ENCODE measurements around the gene GLRA3. TPM values are rescaled to one million over a fixed set of nuclear protein-coding genes. Genes with fewer than 3 reads are reported as not detected.

The GLRA3 gene
- total and polyA plus RNA-seq, 9 donors: not detected

- intact Hi-C loops (cut with DNase I): no loop called here
- Histone ChIP-seq H3K9me3 (no peaks in the 10 kb centered on the region), H3K36me3 (no peaks in the 10 kb centered on the region), H3K4me3 (no peak overlapping the region), H3K27ac (no peak overlapping the region), H3K4me1 (ENCODE audit: insufficient read depth) (no peaks in the 10 kb centered on the region), H3K27me3 (no peaks in the 10 kb centered on the region)
- 10 to 42% (median 28%) methylated on average over 2 of the region's 2 CpGs for WGBS, 3 donors
- no peak for DNase-seq
- no peak for TF ChIP-seq POLR2A (IDR thresholded peaks at IDR 0.05)
- TF ChIP-seq CTCF (IDR thresholded peaks at IDR 0.05): no peak
- no peak for TF ChIP-seq EP300 (IDR thresholded peaks at IDR 0.05)
These were observed 41.3 kb upstream of the GLRA3 start for GRCh38 chr4:174870311-174870710.

DNA sequence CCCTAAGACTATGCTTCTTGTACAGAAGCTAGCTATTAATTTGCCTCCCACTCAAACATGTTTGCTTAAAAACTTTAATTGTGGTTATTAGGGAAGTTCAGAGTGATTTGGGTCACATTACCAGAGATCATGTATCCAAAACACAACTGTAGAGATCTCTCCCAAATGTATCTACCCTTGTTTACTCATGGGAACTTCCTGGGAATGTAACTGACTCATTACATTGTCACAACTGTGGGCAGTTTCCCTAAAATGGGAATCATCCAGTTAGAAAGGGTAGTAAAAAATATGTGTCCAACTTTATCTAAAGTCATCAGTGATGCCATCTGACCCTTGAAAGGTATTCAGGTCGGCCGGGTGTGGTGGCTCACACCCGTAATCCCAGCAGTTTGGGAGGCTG lies 40.3 kb upstream of the GLRA3 start:
- intact Hi-C loops (cut with DNase I): loop anchor here in 1 of 4 donors (5.0 kb wide), 1 partner anchor 37 kb away; no protein-coding TSS in a partner anchor
- no peaks in the 10 kb centered on the region for H3K27me3 ChIP-seq
- DNase-seq: no peak
- no peak for TF ChIP-seq POLR2A (IDR thresholded peaks at IDR 0.05)
- TF ChIP-seq CTCF (IDR thresholded peaks at IDR 0.05): no peak
- H3K4me1 ChIP-seq (ENCODE audit: insufficient read depth): no peaks in the 10 kb centered on the region
- H3K36me3 ChIP-seq: no peaks in the 10 kb centered on the region
- no peak overlapping the region for H3K4me3 ChIP-seq
- WGBS, 3 donors: 60 to 82% (median 65%) methylated on average over 3 of the region's 3 CpGs
- H3K9me3 ChIP-seq: no peaks in the 10 kb centered on the region
- no peak overlapping the region for H3K27ac ChIP-seq

- H3K27me3 ChIP-seq: no peaks in the 10 kb centered on the region
- TF ChIP-seq EP300 (IDR thresholded peaks at IDR 0.05): no peak
- TF ChIP-seq CTCF (IDR thresholded peaks at IDR 0.05): no peak
- TF ChIP-seq POLR2A (IDR thresholded peaks at IDR 0.05): no peak
- H3K4me3 ChIP-seq: no peak overlapping the region
- H3K4me1 ChIP-seq (ENCODE audit: insufficient read depth): no peaks in the 10 kb centered on the region
- no peaks in the 10 kb centered on the region for H3K9me3 ChIP-seq
- H3K27ac ChIP-seq: no peak overlapping the region
- no peak for DNase-seq
- no peaks in the 10 kb centered on the region for H3K36me3 ChIP-seq
- intact Hi-C loops (cut with DNase I): loop anchor here in 1 of 4 donors (5.0 kb wide), 1 partner anchor 36 kb away; no protein-coding TSS in a partner anchor
- WGBS, 3 donors: 78 to 82% (median 80%) methylated on average over 3 of the region's 3 CpGs
These were observed 38.9 kb upstream of the GLRA3 start for GRCh38 chr4:174867903-174868302.

GRCh38 chr4:174865418-174865985 lies 36.5 kb upstream of the GLRA3 start:
- intact Hi-C loops (cut with DNase I): loop anchor here in 1 of 4 donors (5.0 kb wide), 1 partner anchor 33 kb away; no protein-coding TSS in a partner anchor
- H3K9me3 ChIP-seq: no peaks in the 10 kb centered on the region
- H3K4me3 ChIP-seq: no peak overlapping the region
- no peak for TF ChIP-seq EP300 (IDR thresholded peaks at IDR 0.05)
- no peak for TF ChIP-seq CTCF (IDR thresholded peaks at IDR 0.05)
- no peak for TF ChIP-seq POLR2A (IDR thresholded peaks at IDR 0.05)
- no peaks in the 10 kb centered on the region for H3K36me3 ChIP-seq
- H3K4me1 ChIP-seq (ENCODE audit: insufficient read depth): no peaks in the 10 kb centered on the region
- H3K27ac ChIP-seq: no peak overlapping the region
- no peaks in the 10 kb centered on the region for H3K27me3 ChIP-seq
- no peak for DNase-seq
- 55 to 74% (median 65%) methylated on average over 1 of the region's 1 CpG for WGBS, 3 donors

Measured in ovary (tissue), 9 donors.